Progenitor cell of endocrine pancreas (in vitro differentiated cells): Measurements from ENCODE around the gene IFITM5. TPM values are rescaled to one million over a fixed set of nuclear protein-coding genes. Genes with fewer than 3 reads are reported as not detected.

ENCODE experiments used
- DNase-seq: peaks from one replicate; pipeline ENCODE4 v3.0.0; 2021; ENCODE audit warnings: low spot score; ENCODE audit not compliant: unreplicated experiment
- H3K27ac Mint-ChIP-seq: 2 replicates; pipeline ENCODE4 v1.8.0; 2021; ENCODE audit warnings: mild to moderate bottlenecking, moderate library complexity, mixed read lengths
- H3K27me3 Mint-ChIP-seq: 2 replicates; pipeline ENCODE4 v1.8.0; 2021; ENCODE audit warnings: mixed read lengths
- H3K36me3 Mint-ChIP-seq: 2 replicates; pipeline ENCODE4 v1.8.0; 2022; ENCODE audit warnings: mixed read lengths; ENCODE audit not compliant: insufficient read depth
- H3K4me1 Mint-ChIP-seq: 2 replicates; pipeline ENCODE4 v1.8.0; 2021; ENCODE audit warnings: low read depth, mixed read lengths
- H3K4me3 Mint-ChIP-seq: 2 replicates; pipeline ENCODE4 v1.8.0; 2021; ENCODE audit warnings: low read depth, mild to moderate bottlenecking, moderate library complexity, mixed read lengths
- H3K9me3 Mint-ChIP-seq: 2 replicates; pipeline ENCODE4 v1.8.0; 2021; ENCODE audit warnings: low read depth, mixed read lengths
- total RNA-seq: library from RNA; stranded (reverse); gene quantifications from 2 replicates; pipeline ENCODE4 v1.2.1, GENCODE V29; 2021
- TF ChIP-seq, protein P1 (sequence below): fragments of 200-600 bp; sonication (generic); IDR thresholded peaks from one replicate; pipeline ENCODE4 v1.5.0; 2021; ENCODE audit warnings: antibody characterized with exemption, mild to moderate bottlenecking; ENCODE audit not compliant: unreplicated experiment

The IFITM5 gene
- total RNA-seq, 1 donor from 2014 or later, result not detected

DNA sequence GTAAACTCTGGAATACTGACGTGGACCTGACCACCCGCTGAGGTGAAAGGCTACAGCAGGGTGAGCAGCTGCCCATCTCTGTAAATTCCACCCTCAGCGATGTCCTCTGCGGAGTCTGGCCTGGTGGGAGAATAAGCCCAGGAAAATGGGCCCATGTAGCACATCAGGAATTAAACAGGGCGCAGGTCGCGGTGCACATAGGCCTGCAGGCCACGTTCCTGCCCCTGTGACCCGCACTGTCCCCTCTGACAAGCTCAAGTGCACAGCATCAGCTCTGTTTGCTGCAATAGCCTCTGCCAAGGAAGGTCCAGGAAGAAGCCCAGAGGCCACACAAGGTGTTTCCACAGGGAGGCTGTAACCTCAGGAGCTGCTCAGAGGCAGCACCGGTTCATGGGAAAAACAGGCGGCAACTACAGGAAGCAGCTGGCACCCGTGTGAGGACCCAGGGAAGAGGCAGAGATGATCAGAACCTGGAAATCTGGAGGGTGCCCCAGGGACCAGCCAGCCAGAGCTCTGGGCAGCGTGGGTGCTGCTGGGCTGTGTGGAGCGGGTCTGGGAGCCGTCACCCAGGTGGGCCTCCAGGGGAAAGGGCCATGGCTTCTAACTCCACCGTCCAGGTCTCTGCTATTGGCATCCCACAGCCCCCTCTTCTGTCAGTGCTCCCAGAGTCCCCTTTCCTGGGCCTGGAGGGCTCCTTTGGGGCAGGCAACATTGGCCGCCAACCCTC is 7.5 kb upstream of the IFITM5 start:
- Mint-ChIP-seq H3K4me3 (no peak overlapping the region), H3K27me3 (peaks cover 14% of the 10 kb centered on the region), H3K27ac (no peak overlapping the region), H3K36me3 (no peaks in the 10 kb centered on the region), H3K4me1 (peaks cover 25% of the 10 kb centered on the region), H3K9me3 (no peaks in the 10 kb centered on the region)
- no peak for DNase-seq
- TF ChIP-seq, protein P1, sequence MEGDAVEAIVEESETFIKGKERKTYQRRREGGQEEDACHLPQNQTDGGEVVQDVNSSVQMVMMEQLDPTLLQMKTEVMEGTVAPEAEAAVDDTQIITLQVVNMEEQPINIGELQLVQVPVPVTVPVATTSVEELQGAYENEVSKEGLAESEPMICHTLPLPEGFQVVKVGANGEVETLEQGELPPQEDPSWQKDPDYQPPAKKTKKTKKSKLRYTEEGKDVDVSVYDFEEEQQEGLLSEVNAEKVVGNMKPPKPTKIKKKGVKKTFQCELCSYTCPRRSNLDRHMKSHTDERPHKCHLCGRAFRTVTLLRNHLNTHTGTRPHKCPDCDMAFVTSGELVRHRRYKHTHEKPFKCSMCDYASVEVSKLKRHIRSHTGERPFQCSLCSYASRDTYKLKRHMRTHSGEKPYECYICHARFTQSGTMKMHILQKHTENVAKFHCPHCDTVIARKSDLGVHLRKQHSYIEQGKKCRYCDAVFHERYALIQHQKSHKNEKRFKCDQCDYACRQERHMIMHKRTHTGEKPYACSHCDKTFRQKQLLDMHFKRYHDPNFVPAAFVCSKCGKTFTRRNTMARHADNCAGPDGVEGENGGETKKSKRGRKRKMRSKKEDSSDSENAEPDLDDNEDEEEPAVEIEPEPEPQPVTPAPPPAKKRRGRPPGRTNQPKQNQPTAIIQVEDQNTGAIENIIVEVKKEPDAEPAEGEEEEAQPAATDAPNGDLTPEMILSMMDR, result no peak

GRCh38 chr11:305844-306211 is 6.5 kb upstream of the IFITM5 start:
- H3K27me3 Mint-ChIP-seq, result peaks cover 13% of the 10 kb centered on the region
- H3K4me1 Mint-ChIP-seq, result peaks cover 28% of the 10 kb centered on the region
- TF ChIP-seq, protein P1, result no peak
- H3K27ac Mint-ChIP-seq, result peak overlapping the region; percentile 48
- no peak for DNase-seq
- no peaks in the 10 kb centered on the region for H3K9me3 Mint-ChIP-seq
- H3K36me3 Mint-ChIP-seq, result no peaks in the 10 kb centered on the region
- no peak overlapping the region for H3K4me3 Mint-ChIP-seq

GRCh38 chr11:304915-305843 is 5.9 kb upstream of the IFITM5 start:
- Mint-ChIP-seq H3K4me3 (peak overlapping the region; percentile 24), H3K27ac (peak overlapping the region; percentile 48), H3K4me1 (peaks cover 34% of the 10 kb centered on the region), H3K9me3 (no peaks in the 10 kb centered on the region), H3K27me3 (peaks cover 20% of the 10 kb centered on the region), H3K36me3 (no peaks in the 10 kb centered on the region)
- DNase-seq, result no peak
- TF ChIP-seq, protein P1, result peak; percentile 62

GRCh38 chr11:304061-304506 is 4.8 kb upstream of the IFITM5 start:
- Mint-ChIP-seq H3K4me3 (no peak overlapping the region), H3K9me3 (no peaks in the 10 kb centered on the region), H3K4me1 (peaks cover 29% of the 10 kb centered on the region), H3K27ac (no peak overlapping the region), H3K36me3 (no peaks in the 10 kb centered on the region), H3K27me3 (peaks cover 13% of the 10 kb centered on the region)
- DNase-seq, result no peak
- TF ChIP-seq, protein P1, result no peak

DNA sequence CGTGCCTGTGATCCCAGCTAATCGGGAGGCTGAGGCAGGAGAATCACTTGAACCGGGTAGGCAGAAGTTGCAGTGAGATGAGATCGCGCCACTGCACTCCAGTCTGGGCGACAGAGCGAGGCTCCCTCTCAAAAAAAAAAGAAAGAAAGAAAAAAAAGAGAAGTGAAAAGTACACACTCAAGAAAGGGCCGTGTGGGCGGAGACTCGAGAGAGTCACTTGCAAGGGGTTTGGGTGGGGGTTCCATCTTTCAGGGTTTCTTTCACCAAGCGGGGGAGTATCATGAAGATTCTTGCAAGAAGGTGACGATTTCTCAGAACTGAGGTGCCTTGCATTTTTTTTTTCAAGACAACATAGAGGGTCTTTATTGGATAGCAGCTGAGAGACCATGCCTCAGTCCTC is 4.0 kb upstream of the IFITM5 start:
- Mint-ChIP-seq H3K36me3 (no peaks in the 10 kb centered on the region), H3K27ac (no peak overlapping the region), H3K27me3 (peaks cover 12% of the 10 kb centered on the region), H3K9me3 (no peaks in the 10 kb centered on the region), H3K4me3 (no peak overlapping the region), H3K4me1 (peaks cover 28% of the 10 kb centered on the region)
- TF ChIP-seq, protein P1, result no peak
- DNase-seq, result no peak
